HEK293 (cell line): ENCODE results near the gene ZNF862.

Source experiments
- BCL11B ChIP-seq: fragments of 450-650 bp; formaldehyde crosslinking; IDR thresholded peaks from 2 replicates; pipeline ENCODE4 v1.5.1; 2016; ENCODE audit warnings: low read depth, missing biosample characterization, missing genetic modification characterization
- EGR2 ChIP-seq: fragments of 450-650 bp; formaldehyde crosslinking; IDR thresholded peaks from 2 replicates; pipeline ENCODE4 v1.5.1; 2016; ENCODE audit warnings: low read depth, missing biosample characterization, missing genetic modification characterization
- GFI1B ChIP-seq: fragments of 450-650 bp; formaldehyde crosslinking; IDR thresholded peaks from 2 replicates; pipeline ENCODE4 v1.5.1; 2016; ENCODE audit warnings: missing biosample characterization, missing genetic modification characterization
- GLI4 ChIP-seq: fragments of 450-650 bp; formaldehyde crosslinking; IDR thresholded peaks from 2 replicates; pipeline ENCODE4 v1.5.1; 2016; ENCODE audit warnings: missing biosample characterization, missing genetic modification characterization
- KLF17 ChIP-seq: fragments of 450-650 bp; formaldehyde crosslinking; IDR thresholded peaks from 2 replicates; pipeline ENCODE4 v1.5.1; 2016; ENCODE audit warnings: missing biosample characterization, missing genetic modification characterization
- PRDM2 ChIP-seq: fragments of 450-650 bp; formaldehyde crosslinking; IDR thresholded peaks from 2 replicates; pipeline ENCODE4 v1.5.1; 2016; ENCODE audit warnings: missing biosample characterization, missing genetic modification characterization, borderline replicate concordance
- SCRT2 ChIP-seq: fragments of 450-650 bp; formaldehyde crosslinking; IDR thresholded peaks from 2 replicates; pipeline ENCODE4 v1.5.1; 2016; ENCODE audit warnings: missing biosample characterization, missing genetic modification characterization
- YY2 ChIP-seq: fragments of 450-650 bp; formaldehyde crosslinking; IDR thresholded peaks from 2 replicates; pipeline ENCODE4 v1.5.1; 2016; ENCODE audit warnings: missing biosample characterization, missing genetic modification characterization
- ZBTB10 ChIP-seq: fragments of 450-650 bp; formaldehyde crosslinking; IDR thresholded peaks from 2 replicates; pipeline ENCODE4 v1.5.1; 2016; ENCODE audit warnings: missing biosample characterization, missing genetic modification characterization
- ZBTB11 ChIP-seq: fragments of 450-650 bp; formaldehyde crosslinking; conservative IDR thresholded peaks from 2 replicates; pipeline ENCODE4 v1.5.1; 2016; ENCODE audit warnings: low read depth, missing biosample characterization, missing genetic modification characterization
- ZBTB7A ChIP-seq: fragments of 450-650 bp; formaldehyde crosslinking; IDR thresholded peaks from 2 replicates; pipeline ENCODE4 v1.5.1; 2016; ENCODE audit warnings: low read depth, missing biosample characterization, missing genetic modification characterization
- ZNF132 ChIP-seq: fragments of 450-650 bp; formaldehyde crosslinking; IDR thresholded peaks from 2 replicates; pipeline ENCODE4 v1.5.1; 2017; ENCODE audit warnings: missing biosample characterization, missing genetic modification characterization, borderline replicate concordance
- ZNF155 ChIP-seq: fragments of 450-650 bp; formaldehyde crosslinking; IDR thresholded peaks from 2 replicates; pipeline ENCODE4 v1.5.1; 2016; ENCODE audit warnings: missing biosample characterization, missing genetic modification characterization
- ZNF223 ChIP-seq: fragments of 450-650 bp; formaldehyde crosslinking; IDR thresholded peaks from 2 replicates; pipeline ENCODE4 v1.5.1; 2016; ENCODE audit warnings: missing biosample characterization, missing genetic modification characterization
- ZNF239 ChIP-seq: fragments of 450-650 bp; formaldehyde crosslinking; IDR thresholded peaks from 2 replicates; pipeline ENCODE4 v1.5.1; 2016; ENCODE audit warnings: missing biosample characterization, missing genetic modification characterization
- ZNF302 ChIP-seq: fragments of 450-650 bp; formaldehyde crosslinking; IDR thresholded peaks from 2 replicates; pipeline ENCODE4 v1.5.1; 2016; ENCODE audit warnings: missing biosample characterization, missing genetic modification characterization, low read depth
- ZNF311 ChIP-seq: fragments of 450-650 bp; formaldehyde crosslinking; IDR thresholded peaks from 2 replicates; pipeline ENCODE4 v1.5.1; 2017; ENCODE audit warnings: missing biosample characterization, missing genetic modification characterization, borderline replicate concordance
- ZNF341 ChIP-seq: fragments of 450-650 bp; formaldehyde crosslinking; IDR thresholded peaks from 2 replicates; pipeline ENCODE4; 2016; ENCODE audit warnings: low read depth, missing biosample characterization, missing genetic modification characterization
- ZNF350 ChIP-seq: fragments of 450-650 bp; formaldehyde crosslinking; IDR thresholded peaks from 2 replicates; pipeline ENCODE4 v1.5.0; 2017; ENCODE audit warnings: missing biosample characterization, mild to moderate bottlenecking, missing genetic modification characterization
- ZNF354C ChIP-seq: fragments of 450-650 bp; formaldehyde crosslinking; IDR thresholded peaks from 2 replicates; pipeline ENCODE4 v1.5.1; 2016; ENCODE audit warnings: missing biosample characterization, missing genetic modification characterization, low read depth, borderline replicate concordance
- ZNF391 ChIP-seq: fragments of 450-650 bp; formaldehyde crosslinking; IDR thresholded peaks from 2 replicates; pipeline ENCODE4 v1.5.1; 2016; ENCODE audit warnings: low read depth, missing biosample characterization, missing genetic modification characterization, borderline replicate concordance
- ZNF433 ChIP-seq: fragments of 450-650 bp; formaldehyde crosslinking; IDR thresholded peaks from 2 replicates; pipeline ENCODE4 v1.5.1; 2016; ENCODE audit warnings: missing biosample characterization, missing genetic modification characterization, low read depth
- ZNF561 ChIP-seq: fragments of 450-650 bp; IDR thresholded peaks from 2 replicates; pipeline ENCODE4 v1.5.1; 2018; ENCODE audit warnings: missing biosample characterization, missing genetic modification characterization, borderline replicate concordance
- ZNF596 ChIP-seq: fragments of 450-650 bp; IDR thresholded peaks from 2 replicates; pipeline ENCODE4 v1.5.0; 2018; ENCODE audit warnings: missing biosample characterization, mild to moderate bottlenecking, missing genetic modification characterization, moderate library complexity
- ZNF623 ChIP-seq: fragments of 450-650 bp; formaldehyde crosslinking; IDR thresholded peaks from 2 replicates; pipeline ENCODE4 v1.5.1; 2016; ENCODE audit warnings: missing biosample characterization, missing genetic modification characterization
- ZNF776 ChIP-seq: fragments of 450-650 bp; formaldehyde crosslinking; IDR thresholded peaks from 2 replicates; pipeline ENCODE4 v1.5.0; 2017; ENCODE audit warnings: missing biosample characterization, missing genetic modification characterization, borderline replicate concordance

ZNF862 gene

GRCh38 chr7:149854611-149855360 lies 16.6 kb downstream of the ZNF862 start (continued):
- TF ChIP-seq PRDM2 (tag by site-specific recombination) (no peak), ZNF155 (no peak), ZNF302 (tag by site-specific recombination) (no peak), ZBTB7A (no peak), ZNF132 (tag by site-specific recombination) (no peak), ZNF561 (peak; percentile 89; the same call in 1 of the 2 replicates), ZBTB10 (tag by site-specific recombination) (no peak), BCL11B (tag by site-specific recombination) (peak; percentile 61; the same call in 1 of the 2 replicates), ZNF223 (tag by site-specific recombination) (no peak), ZNF433 (tag by site-specific recombination) (no peak), ZNF354C (tag by site-specific recombination) (no peak), ZNF391 (no peak), SCRT2 (no peak), ZNF239 (tag by site-specific recombination) (no peak), ZNF776 (no peak), EGR2 (no peak), ZNF623 (no peak; the same call in 1 of the 2 replicates), ZNF341 (tag by site-specific recombination) (peak; percentile 95), ZBTB11 (no peak), GFI1B (tag by site-specific recombination) (no peak), KLF17 (tag by site-specific recombination) (no peak), YY2 (tag by site-specific recombination) (no peak), GLI4 (tag by site-specific recombination) (no peak), ZNF311 (tag by site-specific recombination) (no peak), ZNF350 (tag by site-specific recombination) (no peak), ZNF596 (tag by site-specific recombination) (no peak)
